PC-3 (cell line): Measurements from ENCODE around the gene PLAAT5. TPM values are rescaled to one million over a fixed set of nuclear protein-coding genes. Genes with fewer than 3 reads are reported as not detected.

Source experiments
- ATAC-seq: fragments of 200-7000 bp; cut with Tn5 transposase; 2 replicates; pipeline ENCODE4 v1.9.1; 2020; ENCODE audit warnings: mild to moderate bottlenecking, moderate library complexity
- BruUV-seq: library from RNA; stranded (reverse); fragments of 400-500 nt; replicated peaks from 2 replicates; lab custom pipeline; 2021; lab: Mats Ljungman, UMichigan
- CTCF ChIA-PET: fragments of 300-600 bp; sonication (Branson Sonifier 250); formaldehyde crosslinking; loops from one replicate; lab custom pipeline; 2022; ENCODE audit warnings: antibody characterized with exemption; lab: Charles Lee
- POLR2A ChIA-PET: fragments of 300-600 bp; sonication (Branson Sonifier 250); formaldehyde crosslinking; loops from one replicate; lab custom pipeline; 2022; ENCODE audit warnings: antibody characterized with exemption; ENCODE audit not compliant: unreplicated experiment; lab: Charles Lee
- DNase-seq: peaks from one replicate; pipeline ENCODE4 v3.0.0-alpha.2; 2015
- H2AFZ ChIP-seq: fragments of 300-600 bp; sonication (generic); 2 replicates; pipeline ENCODE4 v1.6.0; 2016; ENCODE audit warnings: antibody characterized with exemption, low read length
- H3F3A ChIP-seq: fragments of 300-600 bp; sonication (generic); one replicate; pipeline ENCODE4 v1.6.0; 2017; ENCODE audit warnings: antibody characterized with exemption, low read length, control low read depth, mild to moderate bottlenecking; ENCODE audit not compliant: unreplicated experiment
- H3K27ac ChIP-seq: fragments of 300-600 bp; sonication (generic); 2 replicates; pipeline ENCODE4 v1.5.1; 2016; ENCODE audit warnings: mild to moderate bottlenecking, low read length
- H3K27me3 ChIP-seq: fragments of 300-600 bp; sonication (generic); 2 replicates; pipeline ENCODE4 v1.6.1; 2016; ENCODE audit warnings: low read length, mixed read lengths
- H3K36me3 ChIP-seq: fragments of 300-600 bp; sonication (generic); 2 replicates; pipeline ENCODE4 v1.6.1; 2016; ENCODE audit warnings: low read depth, mixed run types, low read length, mixed read lengths
- H3K4me1 ChIP-seq: fragments of 300-600 bp; sonication (generic); 2 replicates; pipeline ENCODE4 v1.5.1; 2016; ENCODE audit warnings: low read length; ENCODE audit not compliant: insufficient read depth
- H3K4me2 ChIP-seq: fragments of 300-600 bp; sonication (generic); 2 replicates; pipeline ENCODE4 v1.6.0; 2016; ENCODE audit warnings: low read length
- H3K4me3 ChIP-seq: fragments of 300-600 bp; sonication (generic); 2 replicates; pipeline ENCODE4 v1.5.1; 2016; ENCODE audit warnings: mild to moderate bottlenecking, low read length, mixed read lengths
- H3K79me2 ChIP-seq: fragments of 300-600 bp; sonication (generic); 2 replicates; pipeline ENCODE4 v1.6.1; 2017; ENCODE audit warnings: low read length, mixed read lengths
- H3K9ac ChIP-seq: fragments of 300-600 bp; sonication (generic); 2 replicates; pipeline ENCODE4 v1.6.0; 2016; ENCODE audit warnings: mild to moderate bottlenecking, low read length
- H3K9me2 ChIP-seq: fragments of 300-600 bp; sonication (generic); replicated peaks from 2 replicates; pipeline ENCODE4 v1.6.1; 2016; ENCODE audit warnings: mixed run types, low read length, mixed read lengths
- H3K9me3 ChIP-seq: fragments of 300-600 bp; sonication (generic); 2 replicates; pipeline ENCODE4 v1.6.1; 2016; ENCODE audit warnings: low read length, mixed read lengths
- H4K20me1 ChIP-seq: fragments of 300-600 bp; sonication (generic); 2 replicates; pipeline ENCODE4 v1.6.1; 2016; ENCODE audit warnings: low read length, mixed read lengths
- EZH2 ChIP-seq: fragments of 300-600 bp; sonication (generic); IDR thresholded peaks from one replicate; pipeline ENCODE4 v1.6.1; 2017; ENCODE audit warnings: antibody characterized with exemption, mild to moderate bottlenecking, low read length; ENCODE audit not compliant: unreplicated experiment
- EZH2phosphoT487 ChIP-seq: fragments of 300-600 bp; sonication (generic); IDR thresholded peaks from 2 replicates; pipeline ENCODE4 v1.6.1; 2018; ENCODE audit warnings: mild to moderate bottlenecking, antibody characterized with exemption, low read length, borderline replicate concordance
- intact Hi-C: fragments of 100-400 bp; cut with micrococcal nuclease; formaldehyde crosslinking; loops from 2 replicates; pipeline ENCODE4 v1.9.0; 2023
- total RNA-seq: library from RNA; depleted of rRNA; stranded (reverse); fragments of >200 nt; gene quantifications from 2 replicates; pipeline ENCODE4 v1.2.3, GENCODE V29; 2014
- TF ChIP-seq, protein P1 (sequence below): fragments of 300-600 bp; sonication (generic); conservative IDR thresholded peaks from 2 replicates; pipeline ENCODE4 v1.5.1; 2017; ENCODE audit warnings: antibody characterized with exemption, low read depth, mild to moderate bottlenecking, low read length

Gene PLAAT5
- total RNA-seq, 1 experiment from 2014 or later, result not detected

DNA sequence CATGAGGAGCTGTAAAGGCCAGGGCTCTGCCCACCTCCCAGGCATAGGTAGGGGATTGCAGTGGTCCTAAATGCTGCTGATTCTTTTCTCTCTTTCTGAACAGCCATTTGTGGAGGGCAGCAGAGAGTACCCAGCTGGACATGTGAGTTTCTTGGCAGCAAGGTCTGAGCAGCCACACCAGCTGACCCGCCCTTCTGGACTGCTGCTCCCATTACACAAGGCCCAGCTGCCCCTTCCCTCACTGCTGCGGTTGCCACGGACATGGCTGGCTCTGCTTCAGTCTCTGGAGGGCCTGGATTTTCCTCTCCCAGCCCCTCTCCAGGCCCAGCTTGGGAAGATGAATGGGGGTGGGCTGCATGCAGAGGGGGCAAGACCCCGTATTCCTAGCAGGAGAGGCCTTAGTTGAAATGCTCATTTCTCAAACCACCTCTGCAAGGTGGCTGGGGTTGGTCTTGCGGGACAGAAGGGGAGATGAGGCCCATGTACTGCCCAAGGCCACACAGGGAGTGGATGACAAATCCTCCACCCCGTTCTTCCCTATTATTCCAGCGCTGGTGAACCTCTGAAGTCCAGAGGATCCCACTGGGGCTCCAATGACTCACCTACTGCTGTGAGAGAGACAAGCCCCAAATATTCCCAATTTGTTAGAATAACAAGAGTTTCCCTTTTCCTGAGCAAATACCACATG, 19.5 kb upstream of the PLAAT5 start:
- H4K20me1 ChIP-seq, result no peaks in the 10 kb centered on the region
- DNase-seq, result no peak
- H3K4me1 ChIP-seq, result no peaks in the 10 kb centered on the region
- H3K79me2 ChIP-seq, result no peaks in the 10 kb centered on the region
- H3K9ac ChIP-seq, result no peak overlapping the region
- BruUV-seq, result no TSS peak
- TF ChIP-seq EZH2phosphoT487 (no peak), EZH2 (no peak)
- TF ChIP-seq, protein P1, sequence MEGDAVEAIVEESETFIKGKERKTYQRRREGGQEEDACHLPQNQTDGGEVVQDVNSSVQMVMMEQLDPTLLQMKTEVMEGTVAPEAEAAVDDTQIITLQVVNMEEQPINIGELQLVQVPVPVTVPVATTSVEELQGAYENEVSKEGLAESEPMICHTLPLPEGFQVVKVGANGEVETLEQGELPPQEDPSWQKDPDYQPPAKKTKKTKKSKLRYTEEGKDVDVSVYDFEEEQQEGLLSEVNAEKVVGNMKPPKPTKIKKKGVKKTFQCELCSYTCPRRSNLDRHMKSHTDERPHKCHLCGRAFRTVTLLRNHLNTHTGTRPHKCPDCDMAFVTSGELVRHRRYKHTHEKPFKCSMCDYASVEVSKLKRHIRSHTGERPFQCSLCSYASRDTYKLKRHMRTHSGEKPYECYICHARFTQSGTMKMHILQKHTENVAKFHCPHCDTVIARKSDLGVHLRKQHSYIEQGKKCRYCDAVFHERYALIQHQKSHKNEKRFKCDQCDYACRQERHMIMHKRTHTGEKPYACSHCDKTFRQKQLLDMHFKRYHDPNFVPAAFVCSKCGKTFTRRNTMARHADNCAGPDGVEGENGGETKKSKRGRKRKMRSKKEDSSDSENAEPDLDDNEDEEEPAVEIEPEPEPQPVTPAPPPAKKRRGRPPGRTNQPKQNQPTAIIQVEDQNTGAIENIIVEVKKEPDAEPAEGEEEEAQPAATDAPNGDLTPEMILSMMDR, result no peak
- H3K4me3 ChIP-seq, result no peak overlapping the region
- H3K9me2 ChIP-seq, result no peaks in the 10 kb centered on the region
- H2AFZ ChIP-seq, result no peak overlapping the region
- peak; percentile 47 for ATAC-seq
- no peaks in the 10 kb centered on the region for H3K9me3 ChIP-seq
- H3K27ac ChIP-seq, result no peak overlapping the region
- ChIA-PET CTCF (no interaction called here), POLR2A (no interaction called here)
- H3K36me3 ChIP-seq, result no peaks in the 10 kb centered on the region
- no peaks in the 10 kb centered on the region for H3F3A ChIP-seq
- H3K27me3 ChIP-seq, result no peaks in the 10 kb centered on the region
- intact Hi-C loops, result no loop called here
- H3K4me2 ChIP-seq, result no peak overlapping the region

- Histone ChIP-seq H3K27me3 (no peaks in the 10 kb centered on the region), H3F3A (no peaks in the 10 kb centered on the region), H3K4me3 (no peak overlapping the region), H3K9me3 (no peaks in the 10 kb centered on the region), H3K4me2 (no peak overlapping the region), H3K36me3 (no peaks in the 10 kb centered on the region), H4K20me1 (no peaks in the 10 kb centered on the region), H3K4me1 (no peaks in the 10 kb centered on the region), H3K79me2 (no peaks in the 10 kb centered on the region), H3K27ac (no peak overlapping the region), H3K9me2 (no peaks in the 10 kb centered on the region), H3K9ac (no peak overlapping the region), H2AFZ (no peak overlapping the region)
- TF ChIP-seq, protein P1, result no peak
- no peak for TF ChIP-seq EZH2
- TF ChIP-seq EZH2phosphoT487, result no peak
- DNase-seq (no peak), ATAC-seq (no peak)
- ChIA-PET CTCF (interaction anchor here (1.3 kb wide), 1 partner anchor 30 kb away, joined by 9 read pairs; no protein-coding TSS in a partner anchor), POLR2A (no interaction called here)
- intact Hi-C loops, result no loop called here
- no TSS peak for BruUV-seq
Observed at GRCh38 chr11:63508745-63509144, 17.8 kb upstream of the PLAAT5 start.

DNA sequence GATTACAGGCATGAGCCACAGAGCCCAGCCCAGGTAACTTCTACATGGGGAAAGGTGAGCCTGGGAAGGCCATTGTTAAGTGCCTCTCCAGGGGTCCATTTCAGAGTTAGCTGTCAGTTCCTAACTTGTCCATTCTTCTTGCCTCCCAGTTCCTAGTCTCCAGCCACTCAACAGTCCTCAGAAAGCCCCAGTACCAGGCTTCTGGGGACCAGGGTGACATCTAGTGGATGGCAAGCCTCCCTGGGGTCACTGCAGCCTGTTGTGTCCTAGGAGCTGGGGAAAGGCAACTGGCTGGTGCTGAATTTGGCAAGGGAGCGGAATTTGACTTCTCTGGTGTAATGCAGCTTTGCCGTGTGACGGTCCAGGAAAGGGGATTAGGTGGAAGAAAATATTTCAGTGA, 17.0 kb upstream of the PLAAT5 start:
- H3F3A ChIP-seq, result no peaks in the 10 kb centered on the region
- CTCF ChIA-PET, result interaction anchor here (1.3 kb wide), 1 partner anchor 29 kb away, joined by 9 read pairs; no protein-coding TSS in a partner anchor
- no peaks in the 10 kb centered on the region for H3K27me3 ChIP-seq
- no peaks in the 10 kb centered on the region for H3K36me3 ChIP-seq
- no peak overlapping the region for H2AFZ ChIP-seq
- POLR2A ChIA-PET, result no interaction called here
- no peak overlapping the region for H3K4me3 ChIP-seq
- no peaks in the 10 kb centered on the region for H4K20me1 ChIP-seq
- H3K79me2 ChIP-seq, result no peaks in the 10 kb centered on the region
- no peaks in the 10 kb centered on the region for H3K9me3 ChIP-seq
- H3K9me2 ChIP-seq, result no peaks in the 10 kb centered on the region
- no peak overlapping the region for H3K27ac ChIP-seq
- ATAC-seq (peak; percentile 79), DNase-seq (peak; percentile 51)
- no peak overlapping the region for H3K9ac ChIP-seq
- no peak overlapping the region for H3K4me2 ChIP-seq
- BruUV-seq, result no TSS peak
- intact Hi-C loops, result no loop called here
- TF ChIP-seq EZH2phosphoT487, result no peak
- no peak for TF ChIP-seq EZH2
- TF ChIP-seq, protein P1, result peak; percentile 57
- no peaks in the 10 kb centered on the region for H3K4me1 ChIP-seq
